GM19438 (cell line): ENCODE data around the gene CCDC149.

Experiments
- ATAC-seq: cut with Tn5 transposase; IDR thresholded peaks from one replicate; pipeline ENCODE4 v1.9.1; 2021; ENCODE audit warnings: low read depth; ENCODE audit not compliant: unreplicated experiment

Gene CCDC149

GRCh38 chr4:24780936-24781495, 131.8 kb downstream of the CCDC149 start:
- ATAC-seq = no peak

DNA sequence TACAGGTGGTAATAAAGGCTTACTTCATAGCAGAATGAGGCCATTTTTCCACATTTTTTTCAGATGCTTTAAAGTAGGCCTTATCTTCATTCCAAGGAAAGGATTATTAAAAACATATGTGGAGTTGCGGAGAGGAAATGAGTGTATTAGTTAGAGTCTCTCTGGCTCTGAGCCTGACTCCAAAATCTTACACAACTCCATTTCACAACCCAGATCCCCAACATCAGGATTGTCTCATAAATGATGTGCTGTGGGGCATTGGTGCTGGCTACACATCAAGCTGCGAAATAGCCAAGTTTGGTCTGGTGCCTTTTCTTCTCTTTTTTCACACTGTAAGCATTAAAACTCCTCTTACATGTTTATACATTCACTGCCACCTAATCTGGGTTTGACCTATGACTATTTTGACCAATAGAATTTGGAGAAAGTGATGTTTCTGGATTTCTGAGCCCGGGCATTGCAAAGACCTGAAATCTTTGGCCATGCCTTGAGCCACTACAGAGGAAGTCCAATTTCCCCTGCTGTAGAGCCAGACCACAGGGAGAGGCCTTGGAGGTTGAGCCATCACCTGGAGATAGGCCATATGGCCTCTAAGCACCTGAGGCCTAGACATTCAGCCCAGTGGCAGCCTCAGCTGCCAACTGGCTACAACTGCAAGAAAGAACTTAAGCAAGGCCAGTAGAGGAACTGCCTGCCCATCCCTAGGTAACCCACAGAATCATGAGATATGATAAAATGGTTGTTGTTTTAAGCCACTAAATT, 134.2 kb downstream of the CCDC149 start:
- no peak for ATAC-seq

DNA sequence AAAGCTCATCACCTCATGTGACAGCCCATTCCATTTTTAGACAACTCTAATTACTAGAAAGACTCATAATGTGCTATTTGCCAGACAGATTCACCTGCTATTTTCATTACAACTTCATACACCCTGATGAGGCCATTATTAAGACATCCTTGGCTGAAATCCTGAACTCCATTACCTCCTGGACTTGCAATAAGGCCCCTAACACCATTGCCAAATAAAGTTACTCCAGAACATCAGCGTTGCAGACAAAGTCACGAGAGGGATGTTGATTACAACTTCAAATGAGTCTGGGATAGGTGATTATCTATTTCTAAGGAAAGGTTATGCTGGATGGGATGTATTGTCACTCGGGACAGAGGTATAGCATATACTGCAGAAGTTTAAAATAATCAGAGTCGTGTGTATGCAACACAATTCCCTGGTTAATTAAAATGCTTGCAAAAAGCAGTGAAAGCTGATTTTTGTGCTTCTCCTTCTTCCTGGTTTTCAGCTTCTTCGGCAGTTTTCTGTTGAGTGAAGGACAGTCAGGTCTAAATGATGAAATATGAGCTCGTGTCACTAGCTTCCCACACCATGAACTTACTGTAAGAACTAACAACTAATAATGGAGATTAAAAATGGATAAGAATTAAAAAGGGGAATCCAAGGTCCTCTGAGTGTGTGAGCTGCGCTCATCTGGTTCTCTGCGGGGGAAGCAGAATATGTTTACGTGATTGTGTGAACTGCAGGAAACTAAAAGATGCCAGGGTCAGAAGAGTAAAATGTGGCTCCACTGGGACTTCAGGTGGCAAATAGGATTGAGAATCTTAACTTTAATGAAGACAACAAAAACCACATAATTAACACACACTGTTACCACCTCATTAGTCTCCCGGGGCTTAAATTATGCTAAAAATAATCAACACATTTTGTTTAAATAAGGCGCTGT, 135.0 kb downstream of the CCDC149 start:
- ATAC-seq = no peak

DNA sequence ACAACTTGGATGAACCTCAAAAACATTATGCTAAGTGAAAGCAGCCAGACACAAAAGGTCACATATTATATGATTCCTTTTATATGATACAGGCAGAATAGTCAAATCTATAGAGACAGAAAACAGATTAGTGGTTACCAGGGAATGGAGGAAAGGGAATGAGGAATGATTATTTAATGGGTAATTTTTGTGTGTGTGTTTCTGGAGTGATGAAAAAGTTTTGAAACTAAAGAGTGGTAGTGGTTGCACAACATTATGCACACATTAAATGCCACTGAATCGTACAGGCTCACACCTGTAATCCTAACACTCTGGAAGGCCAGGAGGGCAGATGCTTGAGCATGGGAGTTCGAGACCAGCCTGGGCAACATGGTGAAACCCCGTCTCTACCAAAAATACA, 137.1 kb downstream of the CCDC149 start:
- no peak for ATAC-seq

- no peak for ATAC-seq
These were observed 137.7 kb downstream of the CCDC149 start for GRCh38 chr4:24775032-24775605.

DNA sequence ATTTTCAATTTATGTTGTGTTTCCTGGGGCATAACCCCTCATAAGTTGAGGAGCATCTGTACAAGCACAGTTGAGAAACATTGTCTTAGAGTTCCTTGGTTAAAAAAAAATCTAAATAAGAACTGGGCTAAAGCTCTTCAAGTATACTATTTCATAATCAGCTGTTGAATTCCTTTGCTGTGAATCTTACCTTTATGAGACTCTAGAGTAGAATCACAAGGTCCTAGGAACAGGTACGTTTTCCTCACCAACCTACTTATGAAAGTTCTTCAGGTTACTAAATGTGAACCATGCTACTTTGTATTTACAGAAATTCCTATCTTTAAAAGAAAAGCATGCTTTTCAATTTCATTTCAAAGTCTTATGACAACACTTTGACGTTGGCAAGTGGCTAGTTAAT, 138.4 kb downstream of the CCDC149 start:
- ATAC-seq = no peak

GRCh38 chr4:24772952-24773351, 139.9 kb downstream of the CCDC149 start:
- no peak for ATAC-seq

GRCh38 chr4:24772061-24772705, 140.7 kb downstream of the CCDC149 start:
- no peak for ATAC-seq

- no peak for ATAC-seq
These were observed 141.6 kb downstream of the CCDC149 start for GRCh38 chr4:24771241-24771640.

GRCh38 chr4:24770667-24771066, 142.2 kb downstream of the CCDC149 start:
- ATAC-seq = no peak

DNA sequence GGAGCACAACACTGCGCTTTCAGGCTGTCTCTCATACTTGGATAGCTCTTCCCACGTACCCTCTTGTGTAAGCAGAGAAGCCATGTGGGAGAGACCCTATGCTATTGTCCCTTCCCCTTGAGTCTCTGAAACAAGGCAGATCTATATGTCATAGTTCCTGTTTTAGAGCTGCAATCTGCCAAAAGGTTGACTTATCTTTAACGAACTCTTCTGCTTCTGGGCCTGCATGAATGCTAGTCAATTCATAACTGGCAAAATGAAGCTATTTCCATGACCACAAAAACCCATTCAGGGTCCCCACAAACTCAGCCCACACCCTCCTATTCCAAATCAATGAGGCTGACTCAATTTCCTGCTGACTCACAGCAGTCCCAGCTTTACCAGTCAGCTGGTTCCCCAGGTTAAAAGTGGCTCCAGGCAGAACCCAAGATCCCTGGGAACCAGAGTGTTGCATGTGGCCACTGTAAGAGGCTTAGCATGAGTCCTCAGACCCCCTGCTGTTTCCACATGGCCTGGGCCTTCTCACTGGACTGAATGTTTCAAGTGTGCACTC, 142.7 kb downstream of the CCDC149 start:
- peak; percentile 67 for ATAC-seq

DNA sequence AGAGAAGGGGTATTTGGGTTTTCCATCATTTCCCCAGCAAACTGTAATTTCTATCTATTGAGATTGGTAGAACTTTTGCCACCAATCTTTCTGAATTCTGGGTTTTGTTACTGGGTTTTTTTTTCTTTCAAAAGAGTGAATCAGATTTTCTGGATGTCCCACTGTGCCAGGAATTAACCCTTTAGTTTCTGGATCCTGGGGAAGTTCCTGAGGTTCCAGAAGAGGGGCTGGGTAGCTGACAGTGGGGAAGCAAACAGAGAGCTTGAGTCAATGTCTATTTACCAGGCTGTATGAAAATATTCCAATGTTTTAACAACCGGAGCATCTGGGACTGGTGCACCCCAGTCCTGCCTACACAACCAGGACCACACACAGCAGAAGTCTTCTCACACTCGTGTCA, 143.3 kb downstream of the CCDC149 start:
- no peak for ATAC-seq

- peak; percentile 83 for ATAC-seq
These were observed 144.2 kb downstream of the CCDC149 start for GRCh38 chr4:24768604-24769003.

DNA sequence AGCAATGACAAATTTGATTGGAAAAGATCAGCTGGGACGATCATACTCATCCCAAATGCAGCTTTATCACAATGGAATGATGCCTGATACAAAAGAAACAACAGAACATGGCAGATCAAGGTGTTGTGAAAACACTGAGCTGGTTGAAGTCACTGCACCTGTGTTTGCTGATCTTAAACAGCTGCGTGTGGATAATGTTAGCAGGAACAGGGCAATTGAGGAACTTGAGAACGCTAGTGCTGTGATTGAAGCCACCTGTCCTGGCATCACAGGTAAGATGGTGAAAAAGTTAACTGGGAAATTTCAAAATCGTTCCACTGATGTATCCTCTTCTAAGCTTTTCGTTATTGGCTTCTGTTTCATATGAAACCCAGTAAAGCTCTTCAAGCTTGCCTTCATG, 144.8 kb downstream of the CCDC149 start:
- peak; percentile 19 for ATAC-seq

DNA sequence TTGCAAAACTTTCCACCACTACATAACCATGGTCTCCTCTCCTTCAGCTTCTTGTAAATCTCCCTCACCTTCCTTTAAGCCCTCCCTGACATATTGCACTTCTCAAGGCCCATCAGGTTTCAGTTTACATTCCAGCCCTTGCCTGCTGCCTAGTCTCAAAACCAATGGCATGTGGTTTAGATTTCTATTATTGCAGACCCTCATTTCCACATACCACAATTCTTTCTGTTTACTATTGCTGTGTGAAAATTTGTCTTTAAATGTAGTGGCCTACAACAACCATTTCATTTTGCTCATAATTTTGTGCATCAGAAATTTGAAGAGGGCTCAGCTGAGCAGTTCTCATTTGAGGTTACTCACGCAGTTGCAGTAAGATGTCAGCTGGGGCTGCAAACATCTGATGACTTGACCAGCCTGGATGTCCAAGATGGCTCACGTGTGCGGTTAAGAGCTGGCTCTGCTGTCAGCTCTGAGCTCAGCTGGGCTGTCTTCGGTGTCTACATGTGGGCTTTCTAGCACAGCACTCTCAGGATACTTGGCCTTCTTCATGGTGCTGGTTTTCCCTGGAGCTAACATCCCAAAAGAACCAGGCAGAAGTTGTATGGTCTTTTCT, 147.4 kb downstream of the CCDC149 start:
- no peak for ATAC-seq

GRCh38 chr4:24764345-24764744, 148.5 kb downstream of the CCDC149 start:
- ATAC-seq = no peak

DNA sequence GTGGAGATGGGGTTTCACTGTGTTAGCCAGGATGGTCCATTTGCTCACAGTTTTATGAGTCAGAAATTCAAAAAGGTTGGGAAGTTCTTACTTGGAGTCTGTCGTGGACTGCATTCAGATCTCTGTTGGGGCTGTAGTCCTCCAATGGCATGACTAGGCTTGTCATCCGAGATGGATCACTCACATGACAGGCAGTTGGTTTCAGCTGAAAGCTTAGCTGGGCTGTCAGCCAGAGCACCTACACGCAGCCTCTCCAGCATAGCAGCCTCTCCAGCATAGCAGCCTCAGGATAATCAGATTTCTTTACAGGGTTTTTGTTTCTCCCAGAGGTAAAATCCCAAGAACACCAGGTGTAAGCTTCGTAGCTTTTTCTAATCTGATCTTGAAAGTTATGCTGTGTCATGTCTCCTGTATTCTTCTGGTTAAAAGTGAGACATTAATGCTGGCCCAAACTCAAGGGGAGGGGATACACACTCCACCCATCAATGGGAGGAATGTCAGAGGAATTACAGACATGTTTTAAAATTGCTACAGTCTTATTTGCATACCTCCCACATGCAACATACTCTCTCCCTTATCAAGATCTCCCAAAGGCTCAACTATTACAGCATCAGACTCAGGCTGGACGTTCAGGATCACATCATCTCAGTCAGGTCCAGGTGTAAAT, 149.1 kb downstream of the CCDC149 start:
- no peak for ATAC-seq
